ENCODE measurements around the gene CHD2. TPM values are rescaled to one million over a fixed set of nuclear protein-coding genes. Genes with fewer than 3 reads are reported as not detected.

The CHD2 gene
- total RNA-seq (2021; ENCODE audit: unreplicated experiment) (81.8 TPM), Bru-seq, nascent RNA (percentile 99 among the genes with signal in this experiment), BruChase-seq, experiment 1, labeled RNA remaining after a 2-hour chase (percentile 96 among the genes with signal in this experiment), BruChase-seq, experiment 2, labeled RNA remaining after a 6-hour chase (percentile 92 among the genes with signal in this experiment)
- polyA plus RNA-seq (2012; ENCODE audit: insufficient read length): 43.9 TPM
- long read RNA-seq, partial matches to known transcripts: 12 of 50 reads
- long read RNA-seq, other reads (novel, unspliced or antisense): 36 of 50 reads

DNA sequence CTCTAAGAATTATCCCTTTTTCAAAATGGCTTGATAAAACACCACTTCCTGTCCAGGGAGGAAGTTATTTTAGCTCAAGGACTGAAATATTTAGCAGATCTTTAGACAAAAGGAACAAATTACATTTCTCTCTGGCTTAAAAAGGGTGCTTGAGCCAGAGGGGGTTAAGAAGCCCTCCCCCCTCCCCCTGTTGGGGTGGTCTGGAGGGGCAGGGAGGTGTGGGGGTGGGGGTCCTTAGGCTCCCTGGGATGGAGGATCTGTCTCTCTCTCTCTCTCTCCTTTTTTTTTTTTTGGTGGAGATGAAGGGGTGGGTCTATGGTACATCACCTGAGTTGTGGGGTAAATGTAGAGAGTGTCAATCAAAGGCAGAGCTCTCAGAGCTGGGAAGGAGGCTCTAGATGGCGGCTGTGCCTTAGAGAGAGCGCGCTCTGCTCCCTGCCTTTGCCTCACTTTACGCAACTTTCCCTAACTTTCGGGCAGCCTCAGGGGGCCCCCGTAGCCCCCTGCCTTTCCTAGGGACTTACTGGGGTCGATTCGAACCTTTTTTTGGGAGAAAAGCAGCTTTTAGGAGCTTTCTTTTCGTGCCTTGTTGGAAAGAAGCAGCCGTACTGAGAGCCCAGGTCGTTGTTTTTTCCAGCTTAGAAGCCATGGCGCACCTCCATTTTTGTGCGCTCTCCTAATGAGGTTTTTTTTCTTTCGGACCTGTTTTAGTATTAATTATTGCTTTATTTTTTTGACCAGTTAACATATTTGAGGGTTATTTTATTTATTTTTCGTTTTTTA is at the start of gene CHD2:
Gene CHD2, plus strand, starts transcription at position 377 of the 783 bp plus-strand sequence. CDS start 914 bp downstream, outside the sequence.
- Histone ChIP-seq H3K27ac (ENCODE audit: low read length) (peak within 1 kb of the TSS; percentile 100), H3K4me1 (ENCODE audit: control insufficient read depth, insufficient read depth, low read length) (peaks cover 27% of the 10 kb centered on the region; the same call in 1 of the 2 replicates), H3K36me3 (ENCODE audit: control insufficient read depth, insufficient read depth, low read length) (peaks cover 64% of the 10 kb centered on the region), H3K4me3 (ENCODE audit: low read depth in 2 of 2, low read length in 2 of 2) (peak within 1 kb of the TSS; percentile 68 to 71), H3K27me3 (ENCODE audit: control insufficient read depth, insufficient read depth, low read length) (no peaks in the 10 kb centered on the region), H3K9me3 (ENCODE audit: control insufficient read depth, insufficient read depth, low read depth, low read length) (no peaks in the 10 kb centered on the region)
- ChIA-PET POLR2A (interaction anchor here (0.6 to 1.6 kb wide), 9 partner anchors 10 to 94 kb away, joined by 3 to 26 read pairs (median 7); no protein-coding TSS in a partner anchor), CTCF (interaction anchor here (0.5 to 1.1 kb wide), 5 partner anchors 15 to 701 kb away, joined by 3 to 8 read pairs (median 5); no protein-coding TSS in a partner anchor)
- ATAC-seq (peak; percentile 83), DNase-seq (ENCODE audit: low read depth, low spot score) (peak; percentile 80)
- in situ Hi-C loops (cut with HindIII; ENCODE audit: low pct_unique_long_range_greater_than_20kb, low sequenced_read_pairs): no loop called here
- TF ChIP-seq, protein P1, sequence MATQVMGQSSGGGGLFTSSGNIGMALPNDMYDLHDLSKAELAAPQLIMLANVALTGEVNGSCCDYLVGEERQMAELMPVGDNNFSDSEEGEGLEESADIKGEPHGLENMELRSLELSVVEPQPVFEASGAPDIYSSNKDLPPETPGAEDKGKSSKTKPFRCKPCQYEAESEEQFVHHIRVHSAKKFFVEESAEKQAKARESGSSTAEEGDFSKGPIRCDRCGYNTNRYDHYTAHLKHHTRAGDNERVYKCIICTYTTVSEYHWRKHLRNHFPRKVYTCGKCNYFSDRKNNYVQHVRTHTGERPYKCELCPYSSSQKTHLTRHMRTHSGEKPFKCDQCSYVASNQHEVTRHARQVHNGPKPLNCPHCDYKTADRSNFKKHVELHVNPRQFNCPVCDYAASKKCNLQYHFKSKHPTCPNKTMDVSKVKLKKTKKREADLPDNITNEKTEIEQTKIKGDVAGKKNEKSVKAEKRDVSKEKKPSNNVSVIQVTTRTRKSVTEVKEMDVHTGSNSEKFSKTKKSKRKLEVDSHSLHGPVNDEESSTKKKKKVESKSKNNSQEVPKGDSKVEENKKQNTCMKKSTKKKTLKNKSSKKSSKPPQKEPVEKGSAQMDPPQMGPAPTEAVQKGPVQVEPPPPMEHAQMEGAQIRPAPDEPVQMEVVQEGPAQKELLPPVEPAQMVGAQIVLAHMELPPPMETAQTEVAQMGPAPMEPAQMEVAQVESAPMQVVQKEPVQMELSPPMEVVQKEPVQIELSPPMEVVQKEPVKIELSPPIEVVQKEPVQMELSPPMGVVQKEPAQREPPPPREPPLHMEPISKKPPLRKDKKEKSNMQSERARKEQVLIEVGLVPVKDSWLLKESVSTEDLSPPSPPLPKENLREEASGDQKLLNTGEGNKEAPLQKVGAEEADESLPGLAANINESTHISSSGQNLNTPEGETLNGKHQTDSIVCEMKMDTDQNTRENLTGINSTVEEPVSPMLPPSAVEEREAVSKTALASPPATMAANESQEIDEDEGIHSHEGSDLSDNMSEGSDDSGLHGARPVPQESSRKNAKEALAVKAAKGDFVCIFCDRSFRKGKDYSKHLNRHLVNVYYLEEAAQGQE (IDR thresholded peaks at IDR 0.05; ENCODE audit: insufficient read depth in 1 of 2, low read depth in 2 of 2, low read length in 1 of 2): 0 out of 4 replicates have a peak, but pooled peaks of 1 of the 2 experiments have one; percentile 30
- TF ChIP-seq SIN3A (IDR thresholded peaks at IDR 0.05; ENCODE audit: borderline replicate concordance, insufficient read depth, low read depth, low read length) (0 out of 2 replicates have a peak, but pooled peaks have one; percentile 51), TCF7L2 (IDR thresholded peaks at IDR 0.05; ENCODE audit: low read depth, low read length) (no peak), POLR2AphosphoS5 (IDR thresholded peaks at IDR 0.05; ENCODE audit: low read depth, low read length) (peak; percentile 98)
- TF ChIP-seq, protein P2, sequence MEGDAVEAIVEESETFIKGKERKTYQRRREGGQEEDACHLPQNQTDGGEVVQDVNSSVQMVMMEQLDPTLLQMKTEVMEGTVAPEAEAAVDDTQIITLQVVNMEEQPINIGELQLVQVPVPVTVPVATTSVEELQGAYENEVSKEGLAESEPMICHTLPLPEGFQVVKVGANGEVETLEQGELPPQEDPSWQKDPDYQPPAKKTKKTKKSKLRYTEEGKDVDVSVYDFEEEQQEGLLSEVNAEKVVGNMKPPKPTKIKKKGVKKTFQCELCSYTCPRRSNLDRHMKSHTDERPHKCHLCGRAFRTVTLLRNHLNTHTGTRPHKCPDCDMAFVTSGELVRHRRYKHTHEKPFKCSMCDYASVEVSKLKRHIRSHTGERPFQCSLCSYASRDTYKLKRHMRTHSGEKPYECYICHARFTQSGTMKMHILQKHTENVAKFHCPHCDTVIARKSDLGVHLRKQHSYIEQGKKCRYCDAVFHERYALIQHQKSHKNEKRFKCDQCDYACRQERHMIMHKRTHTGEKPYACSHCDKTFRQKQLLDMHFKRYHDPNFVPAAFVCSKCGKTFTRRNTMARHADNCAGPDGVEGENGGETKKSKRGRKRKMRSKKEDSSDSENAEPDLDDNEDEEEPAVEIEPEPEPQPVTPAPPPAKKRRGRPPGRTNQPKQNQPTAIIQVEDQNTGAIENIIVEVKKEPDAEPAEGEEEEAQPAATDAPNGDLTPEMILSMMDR (IDR thresholded peaks at IDR 0.05): 0 out of 2 replicates have a peak, but pooled peaks have one; percentile 21
- intact Hi-C loops (cut with micrococcal nuclease; ENCODE audit: unreplicated experiment): no loop called here
- BruUV-seq (replicated peaks): no TSS peak

DNA sequence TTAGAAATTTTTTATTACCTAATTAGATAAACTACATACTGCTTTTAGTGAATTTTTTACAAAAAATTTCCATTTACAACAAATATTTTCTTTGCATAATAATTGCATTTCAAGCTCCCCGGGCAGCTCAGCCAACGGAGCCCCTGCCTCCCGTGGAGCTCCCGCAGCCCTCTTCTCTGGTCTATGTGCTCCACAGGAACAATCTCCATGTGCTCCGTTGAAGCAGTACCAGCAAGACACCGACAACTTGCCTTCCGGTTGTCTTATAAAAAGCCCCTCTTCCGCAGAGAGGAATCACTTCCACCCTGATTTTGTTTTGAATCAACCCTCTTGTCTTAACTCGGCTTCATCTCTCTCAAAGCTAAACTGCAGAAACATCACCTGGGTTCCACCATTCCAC is 46.9 kb upstream of the CHD2 start:
- intact Hi-C loops (cut with micrococcal nuclease; ENCODE audit: unreplicated experiment) (no loop called here), in situ Hi-C loops (cut with HindIII; ENCODE audit: low pct_unique_long_range_greater_than_20kb, low sequenced_read_pairs) (no loop called here)
- Histone ChIP-seq H3K27me3 (ENCODE audit: control insufficient read depth, insufficient read depth, low read length) (no peaks in the 10 kb centered on the region), H3K36me3 (ENCODE audit: control insufficient read depth, insufficient read depth, low read length) (no peaks in the 10 kb centered on the region), H3K4me1 (ENCODE audit: control insufficient read depth, insufficient read depth, low read length) (no peaks in the 10 kb centered on the region; the same call in 1 of the 2 replicates), H3K4me3 (ENCODE audit: low read depth in 2 of 2, low read length in 2 of 2) (no peak overlapping the region), H3K27ac (ENCODE audit: low read length) (peak overlapping the region; percentile 12; the same call in 1 of the 2 replicates), H3K9me3 (ENCODE audit: control insufficient read depth, insufficient read depth, low read depth, low read length) (no peaks in the 10 kb centered on the region)
- TF ChIP-seq, protein P1 (IDR thresholded peaks at IDR 0.05; ENCODE audit: insufficient read depth in 1 of 2, low read depth in 2 of 2, low read length in 1 of 2): no peak
- TF ChIP-seq TCF7L2 (IDR thresholded peaks at IDR 0.05; ENCODE audit: low read depth, low read length) (no peak), SIN3A (IDR thresholded peaks at IDR 0.05; ENCODE audit: borderline replicate concordance, insufficient read depth, low read depth, low read length) (no peak), POLR2AphosphoS5 (IDR thresholded peaks at IDR 0.05; ENCODE audit: low read depth, low read length) (no peak)
- TF ChIP-seq, protein P2 (IDR thresholded peaks at IDR 0.05): no peak
- ChIA-PET POLR2A (interaction anchor here (1.1 kb wide), 1 partner anchor 29 kb away, joined by 4 read pairs; no protein-coding TSS in a partner anchor), CTCF (interaction anchor here (0.6 kb wide), 1 partner anchor 30 kb away, joined by 8 read pairs; no protein-coding TSS in a partner anchor)
- DNase-seq (ENCODE audit: low read depth, low spot score) (no peak), ATAC-seq (no peak)
- BruUV-seq (replicated peaks): no TSS peak
